HG03139 (cell line): ENCODE results near the gene MGMT.

Experiments used
- ATAC-seq: cut with Tn5 transposase; IDR thresholded peaks from one replicate; pipeline ENCODE4 v1.9.1; 2021; ENCODE audit not compliant: unreplicated experiment

MGMT gene

DNA sequence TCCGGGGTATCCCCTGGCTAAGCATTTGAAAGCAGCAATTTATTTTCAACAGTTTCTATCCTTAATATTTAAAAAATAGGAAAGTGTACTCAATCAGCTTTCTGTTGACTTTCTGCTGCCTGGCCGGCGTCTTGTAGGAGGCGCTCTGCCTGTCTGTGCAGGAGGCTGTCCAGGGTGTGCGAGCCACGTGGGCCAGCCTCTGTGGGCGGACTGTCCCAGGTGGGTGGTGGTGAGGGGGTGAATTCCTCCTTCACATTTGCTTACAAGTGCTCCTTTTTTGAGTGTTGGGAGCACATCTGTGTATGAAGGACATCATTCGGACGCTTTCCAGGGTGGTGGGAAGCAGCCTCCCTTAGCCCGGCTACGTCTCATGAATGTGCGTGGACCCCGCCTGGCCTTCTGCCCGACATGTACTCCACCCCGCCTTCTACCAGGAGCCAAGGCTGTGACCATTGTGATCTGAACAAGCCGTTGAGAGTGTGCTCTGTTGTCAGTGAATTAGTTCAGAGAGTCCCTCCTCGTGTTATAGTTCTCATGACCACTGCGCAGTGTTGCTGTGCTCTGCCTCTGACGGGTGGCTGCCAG is 114.9 kb downstream of the MGMT start:
- no peak for ATAC-seq

DNA sequence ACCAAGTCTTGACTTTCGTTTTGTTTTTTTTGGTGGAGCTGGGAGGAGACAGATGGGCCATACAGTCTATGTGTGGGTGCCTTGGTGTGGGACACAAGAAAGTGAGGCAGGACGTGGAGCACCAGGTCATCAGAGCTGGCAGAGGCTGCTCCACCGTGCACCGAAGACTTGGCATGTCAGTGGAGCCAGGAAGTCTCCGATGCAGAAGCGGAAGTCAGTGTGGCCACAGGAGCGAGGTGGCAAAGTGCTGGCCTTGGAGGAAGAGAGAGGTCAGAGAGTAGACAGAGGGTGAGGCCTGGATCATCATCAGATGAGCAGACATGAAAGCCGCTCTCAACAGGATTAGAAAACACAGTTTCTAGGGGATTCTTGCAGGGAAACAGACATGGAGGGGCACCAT is 116.8 kb downstream of the MGMT start:
- no peak for ATAC-seq

DNA sequence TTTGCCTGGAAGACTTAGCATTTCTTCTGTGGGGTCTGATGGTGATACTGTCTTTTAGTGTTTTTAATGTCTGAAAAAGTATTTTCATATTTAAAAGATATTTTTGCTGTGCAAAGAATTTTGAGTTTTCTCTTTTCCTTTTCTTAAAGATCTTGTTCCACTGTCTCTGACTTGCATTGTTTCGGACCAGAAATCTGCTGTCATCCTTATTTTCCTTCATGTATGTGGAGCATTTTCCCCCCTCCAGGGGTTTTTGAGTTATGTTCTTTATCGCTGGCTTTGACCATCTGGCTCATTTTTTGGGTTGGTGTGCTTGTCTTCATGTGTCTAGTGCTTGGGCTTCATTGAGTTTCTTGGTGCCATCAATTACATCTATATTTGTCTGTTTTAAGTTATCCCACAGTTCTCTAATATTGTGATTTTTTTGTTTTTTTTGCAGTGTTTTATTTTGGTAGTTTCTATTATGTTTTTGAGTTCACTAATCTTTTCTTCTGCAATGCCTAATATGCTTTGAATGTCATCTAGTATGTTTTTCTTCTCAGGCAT is 119.9 kb downstream of the MGMT start:
- ATAC-seq = no peak

DNA sequence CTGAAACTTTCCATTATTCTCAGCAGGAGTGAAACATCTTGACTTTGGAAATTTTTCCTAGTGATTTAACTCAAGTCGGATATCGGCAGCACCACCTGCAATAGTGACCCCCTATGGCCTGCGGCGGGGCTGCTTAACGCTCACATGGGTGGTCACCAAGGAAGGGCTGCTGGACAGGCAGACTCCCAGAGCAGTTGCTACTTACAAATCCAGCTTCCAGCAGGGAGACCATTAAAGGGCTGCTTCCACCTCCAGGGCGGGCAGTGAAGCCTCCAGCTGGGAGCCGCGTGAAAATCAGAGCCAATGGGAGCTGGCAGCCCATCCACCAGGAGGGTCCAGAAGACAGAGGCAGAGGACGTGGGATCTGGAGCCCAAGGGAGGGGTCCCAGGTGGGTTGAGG is 122.5 kb downstream of the MGMT start:
- ATAC-seq = no peak

DNA sequence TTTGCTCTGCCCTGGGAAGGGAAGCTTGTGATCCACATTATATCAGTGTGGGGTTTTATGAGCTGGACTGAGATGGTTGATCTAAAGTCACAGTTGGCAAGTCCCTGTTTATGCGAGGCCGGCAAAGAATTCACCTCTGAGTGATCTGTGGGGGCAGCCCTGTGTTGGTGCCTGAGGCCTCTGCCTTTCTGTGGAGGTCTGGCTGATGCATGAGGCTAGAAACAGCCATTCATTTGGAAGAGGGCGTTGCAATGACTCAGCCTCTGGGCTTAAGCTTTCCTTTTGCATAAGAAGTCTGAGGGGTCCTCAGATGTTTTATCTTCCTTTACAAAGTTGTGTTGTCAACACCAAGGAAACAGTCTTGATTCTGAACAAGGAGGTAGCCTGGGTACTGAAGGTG is 126.9 kb downstream of the MGMT start:
- no peak for ATAC-seq

DNA sequence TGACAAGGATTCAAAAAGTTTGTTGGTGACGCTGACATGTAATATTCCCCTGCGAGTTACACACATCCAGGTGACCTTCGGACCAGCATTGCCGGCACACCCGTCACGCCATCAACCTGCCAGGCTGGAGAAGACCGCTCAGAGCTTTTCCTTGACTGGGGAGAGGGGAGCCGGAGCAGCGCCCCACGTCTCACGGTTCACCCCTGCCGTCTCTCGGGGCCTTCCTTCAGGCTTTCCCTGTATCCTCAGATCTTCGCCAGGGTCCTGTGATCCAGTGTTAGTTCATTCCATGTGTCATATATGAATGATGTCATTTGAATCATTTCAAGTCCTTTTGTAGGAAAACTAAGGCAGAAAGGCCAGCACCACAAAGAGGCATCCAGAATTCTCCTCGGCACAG is 127.8 kb downstream of the MGMT start:
- no peak for ATAC-seq

DNA sequence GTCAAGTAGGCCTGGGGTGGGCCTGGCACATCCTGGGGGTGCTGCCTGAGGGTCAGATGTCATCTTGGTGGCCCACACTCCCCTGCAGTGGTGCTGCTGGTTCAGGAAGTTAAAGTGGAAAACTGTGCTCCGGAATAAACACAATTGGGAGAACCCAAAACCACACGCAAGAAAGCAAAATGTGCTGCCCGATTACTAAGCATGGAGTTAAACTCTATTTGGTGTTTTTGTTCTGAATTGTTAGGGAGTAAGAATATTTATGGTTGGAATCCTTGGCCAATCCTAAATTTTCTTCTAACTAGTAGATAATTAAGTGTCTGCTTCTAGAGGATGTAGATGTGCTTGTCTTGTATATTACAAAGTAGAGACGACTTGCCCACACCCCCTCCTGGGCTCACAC is 131.4 kb downstream of the MGMT start:
- no peak for ATAC-seq

DNA sequence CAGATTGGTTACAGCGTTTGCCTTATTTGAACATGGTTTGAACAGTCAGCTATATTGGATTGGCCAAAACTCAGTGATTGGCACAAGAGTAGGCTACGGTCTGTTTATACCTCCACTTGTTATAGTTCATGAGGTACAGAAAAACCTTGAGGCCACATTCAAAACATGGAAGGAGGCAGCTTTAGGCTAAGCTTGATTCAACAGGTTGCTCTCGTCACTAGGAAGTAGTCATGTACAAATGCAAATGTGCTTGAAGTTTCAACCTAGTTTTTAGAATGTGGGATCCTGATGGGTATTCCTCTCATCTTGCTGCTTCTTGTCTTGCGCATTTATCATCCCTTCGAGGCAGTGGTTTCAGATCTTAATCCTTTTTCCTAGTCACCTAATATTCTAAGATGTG is 132.1 kb downstream of the MGMT start:
- ATAC-seq = no peak

DNA sequence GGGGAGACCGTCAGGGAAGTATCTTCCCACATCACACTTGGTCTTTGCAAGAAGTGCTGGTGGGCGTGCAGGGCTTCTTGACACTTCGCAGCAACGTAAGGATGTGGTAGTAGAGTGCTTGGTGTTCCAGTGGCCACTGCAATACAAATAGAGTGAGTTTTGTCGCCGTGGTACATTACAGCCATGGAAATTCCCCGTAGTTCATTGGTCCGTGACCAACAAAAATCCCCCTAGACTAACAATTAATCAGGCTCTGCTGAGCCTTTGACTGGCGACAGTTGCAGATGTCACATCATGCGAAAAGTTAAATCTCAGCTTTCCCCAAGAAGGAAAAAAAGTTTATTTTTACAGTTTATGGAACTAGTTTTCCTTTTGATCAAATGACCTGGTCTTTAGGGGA is 134.7 kb downstream of the MGMT start:
- ATAC-seq = no peak

DNA sequence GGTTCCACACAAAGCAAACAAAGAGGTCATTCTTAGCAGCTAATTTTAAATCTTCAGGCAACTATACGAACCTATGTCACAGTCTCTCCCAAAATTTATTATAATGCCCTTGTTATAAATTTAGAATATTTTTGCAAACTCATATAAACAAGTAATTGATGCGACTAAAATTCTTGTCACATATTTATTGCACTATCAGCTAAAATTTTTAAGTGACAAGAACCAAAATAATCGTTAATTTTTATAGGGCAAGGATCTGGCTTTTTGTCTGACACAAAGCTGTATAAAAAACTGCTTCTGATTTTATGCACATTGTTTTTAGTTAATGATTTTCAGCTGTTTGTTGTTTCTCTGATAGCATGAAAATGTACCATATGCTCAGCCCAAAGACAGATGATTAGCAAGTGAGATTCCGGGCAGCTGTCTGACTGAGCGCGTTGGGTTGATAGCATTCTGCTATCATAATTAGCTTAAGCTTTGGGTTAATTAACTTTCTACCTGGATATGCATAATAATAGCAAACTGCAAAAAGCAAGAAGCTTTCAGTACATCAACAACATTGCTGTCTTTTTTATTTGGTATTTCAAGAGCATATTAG is 136.0 kb downstream of the MGMT start:
- no peak for ATAC-seq

DNA sequence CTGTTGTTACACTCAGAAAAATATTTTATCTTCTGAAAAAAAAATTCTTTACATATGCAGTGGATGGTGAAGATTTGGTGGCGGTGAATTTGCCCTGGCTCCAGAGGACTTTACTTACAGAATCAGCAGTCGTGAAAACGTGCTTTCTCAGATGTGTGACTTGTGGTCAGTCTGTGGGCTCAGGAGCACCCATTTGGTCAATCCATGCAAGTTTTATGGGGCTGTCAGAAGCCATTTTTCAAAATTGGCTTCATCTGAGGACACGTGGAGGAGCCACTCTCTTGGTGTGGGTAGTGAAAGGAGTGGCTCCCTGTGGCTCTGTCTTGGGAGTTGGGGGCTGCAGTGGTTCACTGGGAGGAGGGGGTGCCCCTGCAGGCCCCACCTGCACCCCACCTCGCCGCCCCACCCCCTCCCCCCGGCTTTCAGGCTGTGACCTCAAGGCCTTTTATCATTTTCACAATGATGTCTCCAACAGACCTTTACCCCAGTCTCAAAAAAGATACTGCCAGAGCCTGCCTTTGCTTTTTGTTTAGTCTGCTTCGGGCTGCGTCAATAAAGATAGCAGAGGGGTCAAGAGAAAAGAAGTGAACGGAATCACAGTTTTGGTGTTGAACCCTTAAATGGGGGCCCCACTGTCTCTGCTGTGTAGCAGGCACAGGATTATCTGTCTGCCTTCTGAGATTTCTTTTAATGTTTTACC is 137.4 kb downstream of the MGMT start:
- ATAC-seq = no peak

DNA sequence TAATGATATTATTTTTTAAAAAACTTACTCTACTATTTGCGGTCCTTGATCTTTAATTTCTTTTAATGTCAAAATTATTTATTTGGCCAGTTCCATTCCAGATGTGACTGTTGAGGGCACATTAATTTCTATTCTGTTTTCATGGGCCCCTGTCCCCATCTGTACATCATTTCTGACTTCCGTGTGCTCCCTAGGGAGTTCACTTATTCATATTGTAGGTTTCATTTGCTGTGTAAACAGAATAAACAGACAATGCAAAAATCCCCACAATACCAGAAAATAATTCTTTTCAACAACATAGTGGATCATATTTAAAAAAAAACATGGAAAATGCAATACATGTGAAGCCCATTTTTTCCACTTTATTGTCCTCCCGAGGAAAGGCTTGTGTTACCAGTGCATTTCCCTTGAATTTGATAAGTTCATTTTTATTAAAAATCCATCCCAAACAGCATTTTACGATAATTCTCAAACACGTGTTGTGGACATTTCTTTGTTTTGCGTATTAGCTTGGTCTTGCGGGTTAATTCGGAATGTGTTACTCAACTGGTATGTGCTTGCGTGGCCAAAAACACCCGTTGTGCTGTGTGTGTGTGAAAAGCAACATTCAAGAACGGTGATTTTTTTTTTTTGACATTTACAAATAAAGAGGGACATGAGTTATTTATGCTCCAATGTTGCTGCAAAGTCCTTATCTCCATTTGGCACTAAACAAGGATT is 138.4 kb downstream of the MGMT start:
- ATAC-seq = no peak

DNA sequence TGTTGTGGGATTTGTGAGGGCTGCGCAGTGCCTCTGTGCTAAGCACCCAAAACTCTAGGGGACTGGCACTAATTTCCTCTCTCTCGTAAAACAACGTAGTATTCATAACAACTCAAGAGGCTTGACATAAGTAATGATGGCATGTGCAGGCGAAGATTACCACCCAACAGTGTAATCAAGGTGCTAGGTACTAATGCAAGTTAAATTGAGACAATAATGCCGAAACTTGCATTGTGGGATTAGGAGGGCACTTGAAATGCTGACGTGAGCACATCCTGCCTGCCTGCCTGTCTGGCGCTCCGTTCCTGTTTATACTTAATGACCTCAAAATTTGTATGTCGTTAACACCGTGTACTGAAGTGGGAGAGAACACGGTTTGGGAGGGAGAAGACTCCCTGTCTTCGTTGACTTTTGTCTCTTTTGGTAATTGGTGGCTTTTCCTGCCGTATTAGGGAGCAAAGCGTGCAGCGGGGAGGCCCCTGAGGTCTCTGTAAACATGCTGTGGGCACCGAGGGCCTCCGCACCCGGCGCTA is 139.0 kb downstream of the MGMT start:
- ATAC-seq = no peak

DNA sequence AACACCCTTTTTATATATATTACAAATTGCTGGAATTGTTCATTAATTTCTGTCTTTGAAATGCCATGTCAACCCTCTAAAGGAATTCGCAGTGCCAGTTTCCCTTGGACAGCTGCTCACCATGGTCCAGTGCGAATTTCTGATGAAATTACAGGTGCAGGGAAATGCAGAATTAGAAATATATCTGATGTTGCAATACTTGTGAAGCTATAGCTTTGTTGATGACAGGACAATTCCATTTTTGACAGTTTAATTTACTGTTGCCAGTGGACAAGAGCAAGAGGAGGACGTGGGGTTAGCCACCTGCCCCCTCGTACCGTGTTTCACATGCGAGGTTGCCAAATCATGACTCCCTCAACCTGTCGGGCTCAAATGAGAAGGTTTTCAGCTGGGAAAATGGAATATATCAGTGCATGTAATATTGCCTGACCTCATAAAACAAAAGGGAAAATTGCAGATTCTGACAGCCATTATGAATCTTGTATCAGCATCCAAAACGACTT is 140.6 kb downstream of the MGMT start:
- ATAC-seq = no peak

DNA sequence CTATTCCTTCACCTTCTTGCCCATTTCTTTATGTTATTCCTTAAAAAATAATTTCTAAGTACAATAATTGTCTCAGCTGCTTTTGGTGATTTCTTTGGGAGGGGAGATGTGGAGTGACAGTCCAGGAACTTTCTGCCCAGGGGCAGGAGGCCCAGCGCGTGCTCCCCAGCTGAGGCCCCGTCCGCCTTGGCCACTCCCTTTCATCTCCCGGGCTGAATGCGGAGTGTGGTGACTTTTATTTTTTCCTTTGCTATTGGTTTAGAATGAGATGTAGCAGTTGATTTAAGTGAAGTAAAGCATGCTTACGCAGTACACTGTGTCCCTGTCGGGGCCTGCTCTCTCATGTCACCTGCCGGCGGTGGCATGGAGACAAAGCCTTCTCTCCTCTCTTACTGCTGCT is 141.6 kb downstream of the MGMT start:
- no peak for ATAC-seq

DNA sequence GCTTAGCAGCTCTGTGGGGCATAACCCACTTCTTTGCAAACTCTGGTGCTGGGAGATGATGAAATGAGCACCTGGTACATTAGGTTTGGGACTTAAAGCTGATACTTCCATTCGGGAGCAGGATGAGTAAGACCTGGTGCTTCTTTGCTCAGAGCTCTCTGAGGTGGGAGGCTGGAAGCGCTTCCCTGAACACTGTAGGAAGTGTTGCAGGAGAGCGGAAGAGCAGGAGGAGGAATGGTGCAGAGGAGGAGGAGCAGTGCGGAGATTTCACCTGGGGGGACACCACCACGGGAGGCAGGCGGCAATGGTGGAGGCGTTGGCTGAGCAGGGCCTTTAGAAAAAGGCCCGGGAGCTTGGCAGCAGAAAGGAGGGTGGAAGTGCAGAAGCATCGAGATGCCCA is 142.5 kb downstream of the MGMT start:
- no peak for ATAC-seq

DNA sequence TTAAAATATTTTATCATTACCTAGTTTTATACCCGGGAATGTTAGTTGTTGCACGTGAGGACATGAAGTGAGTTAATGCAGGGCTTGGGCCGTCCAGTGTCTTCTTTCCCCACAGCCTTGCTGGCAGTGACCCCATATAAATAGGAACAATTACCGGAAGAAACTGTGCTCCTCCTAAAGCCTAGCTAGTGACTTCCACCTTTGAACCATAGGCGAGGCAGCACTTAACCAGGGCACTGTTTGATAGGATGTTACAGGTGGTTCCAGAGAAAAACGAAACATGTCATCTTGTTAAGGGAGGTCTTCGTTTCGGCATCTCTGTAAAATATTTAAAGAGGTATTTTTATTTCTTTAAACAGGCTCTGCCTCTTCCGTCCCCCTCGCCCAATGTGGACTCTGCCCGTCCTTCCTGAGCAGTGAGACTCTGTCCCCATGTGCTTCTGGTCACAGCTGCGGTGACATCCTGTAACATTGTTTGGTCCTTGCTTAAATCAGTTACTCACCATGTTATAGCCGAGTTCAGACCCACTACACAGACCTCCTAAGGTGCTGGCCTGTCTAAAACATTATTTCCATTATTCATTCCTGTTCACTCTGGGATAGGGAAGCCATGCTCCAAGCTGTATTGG is 145.6 kb downstream of the MGMT start:
- no peak for ATAC-seq

DNA sequence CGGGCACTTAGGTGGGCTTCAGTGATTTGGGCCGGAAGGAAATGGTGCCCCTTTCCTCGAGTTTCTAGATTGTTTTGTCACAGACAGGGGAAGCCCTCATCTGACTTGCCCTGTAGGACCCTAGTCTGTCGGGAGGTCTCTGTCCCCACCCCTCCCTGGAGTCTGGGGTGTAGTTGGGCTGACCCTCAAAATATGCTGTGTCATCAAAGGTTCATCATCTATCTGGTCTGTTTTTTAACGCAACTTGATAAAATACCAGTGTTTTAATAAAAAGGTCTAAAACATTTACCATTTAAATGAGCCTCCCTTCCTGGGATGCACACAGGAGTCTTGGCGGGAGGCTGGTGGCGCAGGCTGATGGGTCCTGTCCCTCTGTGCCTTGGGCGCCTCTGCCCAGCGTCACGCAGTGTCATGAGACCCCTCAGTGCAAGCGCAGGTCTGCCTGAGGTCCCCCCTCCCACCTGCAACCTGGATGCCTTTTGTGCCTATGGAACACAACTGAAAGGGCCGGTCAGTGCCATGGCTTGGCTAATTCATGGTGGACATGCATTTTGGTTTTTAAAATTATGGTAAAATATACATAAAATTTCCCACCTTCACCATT is 146.4 kb downstream of the MGMT start:
- no peak for ATAC-seq

DNA sequence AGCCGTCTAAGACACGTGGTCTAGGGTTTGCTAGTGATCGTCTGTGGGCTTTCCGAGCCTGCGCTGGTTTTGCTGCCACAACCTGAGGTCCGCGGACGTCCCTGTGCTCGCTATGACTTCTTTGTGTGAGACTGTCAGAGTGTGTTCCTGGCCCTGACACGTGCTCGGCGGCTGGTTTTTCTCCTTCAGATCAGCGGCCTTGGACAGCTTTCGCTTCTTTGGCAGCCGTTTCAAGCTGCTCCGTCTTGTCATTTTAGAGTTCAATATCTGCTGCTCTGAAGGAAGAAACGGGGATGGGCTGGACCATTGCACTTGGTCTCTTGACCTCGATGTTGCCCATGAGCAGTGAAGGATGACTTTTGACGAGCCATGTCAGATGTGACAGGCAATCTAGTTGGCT is 147.3 kb downstream of the MGMT start:
- no peak for ATAC-seq

DNA sequence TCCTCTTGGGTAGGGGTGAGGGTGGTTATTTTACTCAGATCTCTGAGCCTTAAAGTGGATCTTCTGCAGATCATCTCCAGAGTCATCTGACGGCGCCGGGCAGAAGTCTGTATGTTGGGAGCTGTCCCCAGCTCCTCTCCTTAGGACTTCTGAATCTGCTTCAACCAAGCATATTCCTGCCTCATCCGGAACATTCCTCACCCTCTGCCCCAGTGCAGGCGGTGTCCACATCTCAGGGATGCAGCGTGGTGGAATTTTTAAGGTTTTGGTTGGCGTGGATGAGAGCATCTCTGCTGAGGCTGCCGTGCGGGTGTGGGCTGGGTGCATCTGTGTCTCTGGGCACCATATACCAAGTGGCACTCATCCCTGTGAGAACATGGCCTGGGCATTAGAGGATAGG is 148.3 kb downstream of the MGMT start:
- no peak for ATAC-seq
